ENCODE results near the gene FAM25G. TPM values are rescaled to one million over a fixed set of nuclear protein-coding genes. Genes with fewer than 3 reads are reported as not detected.
"Not testable (repeated sequence)": the region's sequence is repeated elsewhere in the genome, so short reads cannot be mapped to it uniquely, and the experiment has no call there.

FAM25G gene
- total RNA-seq, 4 donors from 2014 or later: 10.0 to 30.8 TPM; not detected in 2

- no peaks in the 10 kb centered on the region for H3K9me3 ChIP-seq
- 59 to 70% methylated on average over 2 to 6 of the region's 8 CpGs for WGBS, 2 donors
- no peak overlapping the region for H3K27ac ChIP-seq
- no peaks in the 10 kb centered on the region for H3K36me3 ChIP-seq
- DNase-seq: no peak
- intact Hi-C loops (cut with DNase I): no loop called here
- TF ChIP-seq, protein P1, sequence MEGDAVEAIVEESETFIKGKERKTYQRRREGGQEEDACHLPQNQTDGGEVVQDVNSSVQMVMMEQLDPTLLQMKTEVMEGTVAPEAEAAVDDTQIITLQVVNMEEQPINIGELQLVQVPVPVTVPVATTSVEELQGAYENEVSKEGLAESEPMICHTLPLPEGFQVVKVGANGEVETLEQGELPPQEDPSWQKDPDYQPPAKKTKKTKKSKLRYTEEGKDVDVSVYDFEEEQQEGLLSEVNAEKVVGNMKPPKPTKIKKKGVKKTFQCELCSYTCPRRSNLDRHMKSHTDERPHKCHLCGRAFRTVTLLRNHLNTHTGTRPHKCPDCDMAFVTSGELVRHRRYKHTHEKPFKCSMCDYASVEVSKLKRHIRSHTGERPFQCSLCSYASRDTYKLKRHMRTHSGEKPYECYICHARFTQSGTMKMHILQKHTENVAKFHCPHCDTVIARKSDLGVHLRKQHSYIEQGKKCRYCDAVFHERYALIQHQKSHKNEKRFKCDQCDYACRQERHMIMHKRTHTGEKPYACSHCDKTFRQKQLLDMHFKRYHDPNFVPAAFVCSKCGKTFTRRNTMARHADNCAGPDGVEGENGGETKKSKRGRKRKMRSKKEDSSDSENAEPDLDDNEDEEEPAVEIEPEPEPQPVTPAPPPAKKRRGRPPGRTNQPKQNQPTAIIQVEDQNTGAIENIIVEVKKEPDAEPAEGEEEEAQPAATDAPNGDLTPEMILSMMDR (IDR thresholded peaks at IDR 0.05): no peak
- TF ChIP-seq POLR2A (IDR thresholded peaks at IDR 0.05): no peak
- no peaks in the 10 kb centered on the region for H3K27me3 ChIP-seq
- H3K4me3 ChIP-seq: no peak overlapping the region
- peaks cover 0 to 4% (median 0%) of the 10 kb centered on the region in 3 donors for H3K4me1 ChIP-seq
These were observed 35.3 kb downstream of the FAM25G start for GRCh38 chr10:47456079-47456785.

GRCh38 chr10:47455350-47456078 is 36.0 kb downstream of the FAM25G start:
- H3K27me3 ChIP-seq; H3K27ac ChIP-seq; H3K9me3 ChIP-seq; H3K4me1 ChIP-seq; intact Hi-C loops (cut with DNase I); DNase-seq; H3K36me3 ChIP-seq; H3K4me3 ChIP-seq: not testable (repeated sequence)
- 64 to 76% methylated on average over 7 to 8 of the region's 9 CpGs for WGBS, 2 donors

DNA sequence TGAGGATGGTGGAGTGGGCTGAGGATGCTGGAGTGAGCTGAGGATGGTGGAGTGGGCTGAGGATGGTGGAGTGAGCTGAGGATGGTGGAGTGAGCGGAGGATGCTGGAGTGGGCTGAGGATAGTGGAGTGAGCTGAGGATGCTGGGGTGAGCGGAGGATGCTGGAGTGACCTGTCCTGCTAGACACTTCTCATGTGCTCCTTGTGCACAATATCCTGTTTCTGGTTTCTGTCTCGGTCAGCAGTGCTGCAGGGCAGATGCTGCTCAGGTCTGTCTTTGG is 36.8 kb downstream of the FAM25G start:
- TF ChIP-seq, protein P1 (IDR thresholded peaks at IDR 0.05): no peak
- TF ChIP-seq POLR2A (IDR thresholded peaks at IDR 0.05): no peak
- no peak overlapping the region for H3K4me3 ChIP-seq
- no peak overlapping the region for H3K27ac ChIP-seq
- H3K9me3 ChIP-seq: no peaks in the 10 kb centered on the region
- no peaks in the 10 kb centered on the region for H3K27me3 ChIP-seq
- intact Hi-C loops (cut with DNase I): no loop called here
- H3K36me3 ChIP-seq: no peaks in the 10 kb centered on the region
- WGBS, 2 donors: 80 to 88% methylated on average over 3 of the region's 3 CpGs
- no peaks in the 10 kb centered on the region for H3K4me1 ChIP-seq
- DNase-seq: no peak

GRCh38 chr10:47454008-47454779 is 37.3 kb downstream of the FAM25G start:
- no peak for DNase-seq
- no peak overlapping the region for H3K4me3 ChIP-seq
- H3K27ac ChIP-seq: no peak overlapping the region
- intact Hi-C loops (cut with DNase I): no loop called here
- TF ChIP-seq POLR2A (IDR thresholded peaks at IDR 0.05): no peak
- TF ChIP-seq, protein P1 (IDR thresholded peaks at IDR 0.05): no peak
- H3K36me3 ChIP-seq: no peaks in the 10 kb centered on the region
- WGBS, 2 donors: 63 to 73% methylated on average over 3 to 5 of the region's 10 CpGs
- no peaks in the 10 kb centered on the region for H3K9me3 ChIP-seq
- no peaks in the 10 kb centered on the region for H3K4me1 ChIP-seq
- H3K27me3 ChIP-seq: no peaks in the 10 kb centered on the region

DNA sequence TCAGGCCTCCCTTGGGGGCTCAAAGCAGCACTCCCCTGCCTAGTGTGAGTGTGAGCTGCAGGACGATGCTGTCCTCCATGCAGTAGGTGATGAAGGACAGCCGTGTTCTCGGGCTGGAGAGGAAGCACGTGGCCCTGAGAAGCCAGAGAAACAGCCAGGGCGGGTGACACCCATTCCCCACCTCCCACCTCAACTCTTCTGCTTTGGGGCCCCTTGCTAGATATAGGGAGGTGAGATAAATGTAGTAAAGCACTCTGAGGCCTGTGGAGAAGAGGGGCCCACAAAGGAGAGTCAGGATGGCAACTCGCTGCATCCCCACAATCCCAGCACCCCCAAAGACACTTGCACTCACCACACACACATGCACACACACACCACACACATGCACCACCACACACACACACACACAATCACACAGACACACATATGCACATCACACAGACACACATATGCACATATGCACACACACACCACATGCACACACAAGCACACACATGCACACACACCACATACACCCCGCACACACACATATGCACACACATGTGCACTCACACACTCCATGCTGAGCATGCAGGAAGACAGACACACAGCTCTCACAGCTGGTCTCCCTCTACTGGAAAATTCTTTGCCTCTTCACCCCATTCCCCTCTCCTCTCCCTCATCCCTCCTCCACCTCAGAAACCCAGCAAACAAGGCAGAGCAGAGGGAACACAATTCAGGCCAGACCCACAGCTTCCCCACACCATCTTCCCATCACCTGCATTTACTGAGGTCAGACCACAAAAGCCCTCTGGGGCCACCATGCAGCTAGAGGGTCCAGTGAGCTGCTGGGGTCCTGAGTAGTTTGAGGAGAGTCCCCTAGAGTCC is 38.1 kb downstream of the FAM25G start:
- H3K4me1 ChIP-seq: no peaks in the 10 kb centered on the region

More for the DNA sequence above, 38.1 kb downstream of the FAM25G start:
- TF ChIP-seq, protein P1 (IDR thresholded peaks at IDR 0.05): no peak
- TF ChIP-seq POLR2A (IDR thresholded peaks at IDR 0.05): no peak
- 52 to 77% methylated on average over 2 to 3 of the region's 7 CpGs for WGBS, 2 donors
- H3K36me3 ChIP-seq: no peaks in the 10 kb centered on the region
- intact Hi-C loops (cut with DNase I): no loop called here
- H3K27ac ChIP-seq: no peak overlapping the region
- no peak for DNase-seq
- no peak overlapping the region for H3K4me3 ChIP-seq
- no peaks in the 10 kb centered on the region for H3K27me3 ChIP-seq
- no peaks in the 10 kb centered on the region for H3K9me3 ChIP-seq
